ENCODE measurements around the gene SLC30A10. TPM values are rescaled to one million over a fixed set of nuclear protein-coding genes. Genes with fewer than 3 reads are reported as not detected.
"Not testable (repeated sequence)": the region's sequence is repeated elsewhere in the genome, so short reads cannot be mapped to it uniquely, and the experiment has no call there.

The SLC30A10 gene
- total RNA-seq, 1 experiment from 2014 or later, result not detected

DNA sequence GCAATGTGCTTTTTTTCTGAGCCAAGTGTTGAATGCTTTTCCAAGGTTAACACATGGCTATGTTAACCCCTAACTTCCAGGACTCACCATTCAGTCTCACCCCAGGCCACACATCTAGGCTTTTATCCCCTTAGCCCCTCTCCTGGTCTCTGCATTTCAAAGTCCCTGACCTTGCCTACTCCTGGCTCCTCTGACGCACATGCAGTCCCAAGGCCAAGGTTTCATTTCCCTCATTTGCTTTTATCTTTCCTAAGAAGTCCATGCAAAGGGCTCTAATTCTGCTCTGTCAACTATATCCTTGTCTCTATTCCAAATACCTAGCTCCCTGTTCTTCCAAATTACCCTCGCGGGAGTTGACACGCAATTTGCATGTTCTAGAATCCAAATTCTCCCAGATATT, 25.4 kb downstream of the SLC30A10 start:
- no peak for DNase-seq (ENCODE audit: low spot score)
- in situ Hi-C loops (cut with HindIII; ENCODE audit: low sequenced_read_pairs), result no loop called here

DNA sequence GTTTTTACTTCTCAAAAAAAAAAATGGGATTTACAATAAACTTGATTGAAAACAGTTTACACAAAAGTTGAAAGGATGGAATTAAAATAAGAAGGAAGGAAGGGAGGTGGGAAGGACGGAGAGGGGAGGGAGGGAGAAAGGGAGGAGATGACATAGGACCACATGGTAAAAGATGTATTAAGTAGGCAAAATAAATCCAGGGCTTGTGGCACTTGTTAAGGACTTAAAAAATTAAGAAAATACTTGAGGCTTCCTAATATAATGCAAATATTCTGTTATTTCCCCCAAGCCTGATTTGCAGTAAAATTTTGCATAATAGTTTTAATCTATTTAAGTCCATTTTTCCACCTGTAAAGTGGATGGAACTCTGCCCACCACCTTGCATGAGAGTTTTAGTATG, 27.5 kb downstream of the SLC30A10 start:
- DNase-seq (ENCODE audit: low spot score), result no peak
- in situ Hi-C loops (cut with HindIII; ENCODE audit: low sequenced_read_pairs), result no loop called here

DNA sequence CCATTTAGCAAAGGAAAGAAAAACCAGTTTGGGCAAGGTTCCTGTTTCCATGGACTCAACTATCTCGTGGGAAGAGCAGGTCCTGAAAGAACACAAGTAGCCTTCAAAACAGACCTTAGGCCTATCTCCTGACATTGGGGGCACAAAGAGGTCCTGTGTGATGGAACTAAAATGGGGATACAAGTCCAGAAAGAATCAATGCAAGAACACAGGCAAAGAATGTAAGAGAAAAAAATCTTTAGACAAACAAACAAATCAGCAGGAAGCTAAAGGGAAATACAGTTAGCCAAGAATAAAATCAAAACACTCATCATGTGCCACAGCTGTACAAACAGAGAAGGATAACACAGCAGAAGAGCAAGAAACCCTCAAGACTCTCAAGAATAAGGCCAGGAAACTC, 28.2 kb downstream of the SLC30A10 start:
- DNase-seq (ENCODE audit: low spot score), result no peak
- in situ Hi-C loops (cut with HindIII; ENCODE audit: low sequenced_read_pairs), result no loop called here

DNA sequence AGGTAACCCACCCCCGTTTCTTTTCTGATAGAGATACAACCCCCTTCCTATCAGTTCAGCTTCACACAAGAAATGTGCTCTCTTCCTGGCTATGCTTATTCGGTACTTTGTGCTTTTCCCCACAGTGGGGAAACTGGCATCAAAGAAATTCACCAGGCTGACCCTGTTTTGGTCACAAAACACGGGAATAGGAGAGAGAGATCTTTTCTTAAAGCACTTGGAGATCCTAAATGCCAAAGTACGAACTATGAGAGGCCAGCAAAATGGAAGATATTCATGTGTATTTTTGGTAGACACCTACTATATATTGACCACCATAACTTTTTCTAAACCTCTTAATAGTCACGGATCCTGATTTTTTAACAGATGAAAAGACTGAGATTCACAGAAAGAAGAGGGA, 30.0 kb downstream of the SLC30A10 start:
- in situ Hi-C loops (cut with HindIII; ENCODE audit: low sequenced_read_pairs), result no loop called here
- DNase-seq (ENCODE audit: low spot score), result no peak

DNA sequence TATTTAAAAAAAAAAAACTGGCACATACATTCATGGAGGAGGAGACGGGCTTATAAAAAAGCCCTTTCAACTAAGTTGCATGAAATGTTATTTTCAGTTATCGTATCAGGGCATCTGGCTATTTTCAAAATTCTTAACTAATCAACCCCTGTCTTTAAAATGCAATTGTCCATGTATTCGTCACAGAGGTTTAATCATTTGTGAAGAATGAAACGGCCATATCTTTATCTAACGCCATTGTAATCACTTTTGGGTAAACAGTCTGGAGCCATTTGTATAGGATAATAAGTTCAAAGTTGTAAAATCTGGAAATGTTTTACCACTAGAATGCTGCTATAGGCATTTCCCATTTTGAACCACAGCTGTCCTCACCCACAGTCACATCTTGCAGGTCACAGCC, 30.4 kb downstream of the SLC30A10 start:
- in situ Hi-C loops (cut with HindIII; ENCODE audit: low sequenced_read_pairs), result no loop called here
- DNase-seq (ENCODE audit: low spot score), result no peak

DNA sequence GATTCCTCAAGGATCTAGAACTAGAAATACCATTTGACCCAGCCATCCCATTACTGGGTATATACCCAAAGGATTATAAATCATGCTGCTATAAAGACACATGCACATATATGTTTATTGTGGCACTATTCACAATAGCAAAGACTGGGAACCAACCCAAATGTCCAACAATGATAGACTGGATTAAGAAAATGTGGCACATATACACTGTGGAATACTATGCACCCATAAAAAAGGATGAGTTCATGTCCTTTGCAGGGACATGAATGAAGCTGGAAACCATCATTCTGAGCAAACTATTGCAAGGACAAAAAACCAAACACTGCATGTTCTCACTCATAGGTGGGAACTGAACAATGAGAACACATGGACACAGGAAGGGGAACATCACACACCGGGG, 36.1 kb downstream of the SLC30A10 start:
- DNase-seq (ENCODE audit: low spot score); in situ Hi-C loops (cut with HindIII; ENCODE audit: low sequenced_read_pairs): not testable (repeated sequence)

DNA sequence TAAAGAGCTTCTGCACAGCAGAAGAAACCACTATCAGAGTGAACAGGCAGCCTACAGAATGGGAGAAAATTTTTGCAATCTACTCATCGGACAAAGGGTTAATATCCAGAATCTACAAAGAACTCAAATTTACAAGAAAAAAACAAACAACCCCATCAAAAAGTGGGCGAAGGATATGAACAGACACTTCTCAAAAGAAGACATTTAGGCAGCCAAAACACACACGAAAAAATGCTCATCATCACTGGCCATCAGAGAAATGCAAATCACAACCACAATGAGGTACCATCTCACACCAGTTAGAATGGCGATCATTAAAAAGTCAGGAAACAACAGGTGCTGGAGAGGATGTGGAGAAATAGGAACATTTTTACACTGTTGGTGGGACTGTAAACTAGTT, 36.5 kb downstream of the SLC30A10 start:
- in situ Hi-C loops (cut with HindIII; ENCODE audit: low sequenced_read_pairs); DNase-seq (ENCODE audit: low spot score): not testable (repeated sequence)

DNA sequence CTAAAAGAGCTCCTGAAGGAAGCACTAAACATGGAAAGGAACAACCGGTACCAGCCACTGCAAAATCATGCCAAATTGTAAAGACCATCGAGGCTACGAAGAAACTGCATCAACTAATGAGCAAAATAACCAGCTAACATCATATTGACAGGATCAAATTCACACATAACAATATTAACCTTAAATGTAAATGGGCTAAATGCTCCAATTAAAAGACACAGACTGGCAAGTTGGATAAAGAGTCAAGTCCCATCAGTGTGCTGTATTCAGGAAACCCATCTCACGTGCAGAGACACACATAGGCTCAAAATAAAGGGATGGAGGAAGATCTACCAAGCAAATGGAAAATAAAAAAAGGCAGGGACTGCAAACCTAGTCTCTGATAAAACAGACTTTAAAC, 39.7 kb downstream of the SLC30A10 start:
- in situ Hi-C loops (cut with HindIII; ENCODE audit: low sequenced_read_pairs); DNase-seq (ENCODE audit: low spot score): not testable (repeated sequence)

DNA sequence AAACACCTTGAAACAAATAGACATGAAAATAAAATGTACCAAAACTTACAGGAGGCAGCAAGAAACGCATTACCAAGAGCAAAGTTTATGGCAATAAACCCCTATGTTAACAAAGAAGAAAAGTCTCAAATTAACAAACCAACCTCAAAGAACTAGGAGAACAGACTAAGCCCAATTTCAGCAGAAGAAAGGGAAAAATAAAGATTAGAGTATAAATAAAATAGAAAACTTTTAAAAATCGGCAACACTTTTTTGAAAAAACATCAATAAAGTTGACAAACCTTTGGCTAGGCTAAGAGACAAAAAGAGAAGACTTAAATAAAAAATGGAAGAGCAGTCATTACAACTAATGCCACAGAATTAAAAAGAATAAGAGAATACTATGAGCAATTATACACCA, 42.7 kb downstream of the SLC30A10 start:
- DNase-seq (ENCODE audit: low spot score), result no peak
- in situ Hi-C loops (cut with HindIII; ENCODE audit: low sequenced_read_pairs), result no loop called here

DNA sequence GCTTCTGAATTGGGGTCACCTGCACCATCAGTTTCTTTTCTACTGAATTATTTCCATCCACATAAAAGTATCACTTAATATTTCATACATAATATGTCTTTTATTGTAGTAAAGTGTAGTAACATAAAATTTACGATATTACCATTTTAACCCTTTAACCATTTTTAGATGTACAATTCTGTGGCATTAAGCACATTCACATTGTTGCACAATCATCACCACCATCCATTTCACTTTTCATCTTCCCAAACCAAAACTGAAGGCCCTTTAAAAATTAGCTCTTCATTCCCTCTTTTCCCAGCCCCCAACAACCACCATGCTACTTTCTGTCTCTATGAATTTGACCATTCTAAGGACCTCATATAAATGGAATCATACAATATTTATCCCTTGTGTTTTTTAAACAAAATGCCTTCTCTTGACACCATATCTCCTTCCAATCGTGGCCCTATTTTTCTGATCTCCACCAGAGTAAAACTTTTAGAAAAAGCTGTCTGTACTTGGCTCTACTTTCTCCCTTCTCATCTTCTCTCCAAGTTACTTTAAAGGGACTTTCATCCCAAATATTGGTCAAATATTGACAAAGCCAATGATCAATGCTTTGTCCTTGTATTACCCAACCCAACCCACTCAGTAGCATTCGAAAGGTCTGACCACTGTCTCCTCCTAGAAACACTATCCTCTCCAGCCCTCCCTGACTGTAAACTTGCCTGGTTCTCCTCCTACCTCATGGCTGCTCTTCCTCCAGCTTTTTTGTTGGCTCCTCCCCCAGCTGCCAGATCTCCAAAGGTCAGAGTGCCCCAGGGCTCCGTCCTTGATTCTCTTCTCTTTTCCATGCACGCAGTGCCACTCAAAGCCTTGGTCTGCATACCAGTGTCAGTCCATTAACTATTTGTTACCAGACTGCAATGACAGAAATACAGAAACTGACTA, 44.7 kb downstream of the SLC30A10 start:
- in situ Hi-C loops (cut with HindIII; ENCODE audit: low sequenced_read_pairs), result no loop called here

DNA sequence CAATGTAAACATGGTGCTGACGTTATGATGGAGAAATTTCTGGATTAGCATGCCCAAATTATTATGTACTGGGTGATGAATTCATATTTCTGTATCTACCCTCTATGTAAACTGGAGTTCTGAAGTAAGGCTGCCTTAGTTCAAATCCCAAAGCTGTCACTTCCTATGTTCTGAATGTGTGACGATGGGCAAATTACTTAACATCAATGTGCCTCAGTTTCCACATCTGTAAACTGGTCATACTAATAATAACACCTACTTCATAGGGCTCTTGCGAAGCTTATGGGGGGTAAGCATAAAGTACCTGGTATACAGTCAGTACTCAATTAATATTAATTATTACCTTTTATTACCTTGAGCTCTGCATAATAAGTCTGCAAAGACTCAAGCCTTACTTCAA, 45.6 kb downstream of the SLC30A10 start:
- in situ Hi-C loops (cut with HindIII; ENCODE audit: low sequenced_read_pairs), result no loop called here
- DNase-seq (ENCODE audit: low spot score), result no peak

More for the DNA sequence above, 44.7 kb downstream of the SLC30A10 start:
- DNase-seq (ENCODE audit: low spot score), result no peak

DNA sequence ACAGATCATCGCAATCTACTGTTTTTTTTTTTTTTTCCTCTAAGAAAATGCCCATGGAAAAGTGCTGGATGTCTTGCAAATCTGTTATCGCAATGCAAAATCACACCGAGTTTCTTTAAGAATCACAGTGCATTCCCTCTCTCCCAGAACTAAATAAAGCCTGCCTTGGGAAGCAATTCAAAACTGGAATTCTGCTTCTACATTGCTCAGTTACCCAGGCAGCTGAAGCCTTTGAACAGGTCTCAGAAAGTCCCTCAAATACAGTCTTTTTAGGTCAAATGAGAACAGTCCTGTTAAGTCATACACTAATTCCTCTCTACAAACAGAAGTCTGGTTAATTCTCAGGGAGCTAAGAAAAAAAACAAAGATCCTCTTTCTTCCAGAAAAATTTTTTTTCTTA, 46.3 kb downstream of the SLC30A10 start:
- in situ Hi-C loops (cut with HindIII; ENCODE audit: low sequenced_read_pairs), result no loop called here
- peak; percentile 23 for DNase-seq (ENCODE audit: low spot score)

DNA sequence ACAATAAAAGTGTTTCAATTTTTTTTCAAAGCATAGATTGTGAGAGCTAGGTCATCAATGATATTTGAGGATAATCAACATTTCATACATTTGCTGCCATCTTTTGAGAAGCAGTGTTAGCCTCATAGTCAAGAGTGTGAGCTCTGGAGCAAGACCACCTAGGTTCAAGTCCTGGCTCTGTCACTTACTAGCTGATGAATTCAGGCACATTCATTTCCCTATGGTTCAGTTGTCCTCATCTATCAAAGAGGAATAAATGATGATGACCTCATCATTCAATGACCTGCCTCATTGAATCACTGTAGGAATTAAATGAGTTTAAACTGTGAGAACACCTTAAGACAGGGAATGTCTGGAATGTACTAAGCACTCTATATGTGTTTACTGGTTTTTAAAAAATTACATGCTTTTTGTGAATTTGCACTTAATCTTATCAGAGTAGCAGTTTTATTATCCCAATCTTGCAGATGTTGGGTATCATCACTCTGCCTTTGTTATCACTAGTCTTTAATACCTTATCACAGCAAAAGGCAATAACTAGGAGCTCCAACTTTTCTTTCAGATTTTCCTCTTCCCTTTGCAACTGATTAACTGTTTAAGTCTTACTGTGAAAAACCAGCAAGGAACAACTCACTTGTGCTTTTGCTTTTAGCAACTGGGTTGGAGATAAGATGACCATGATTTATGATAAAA, 47.4 kb downstream of the SLC30A10 start:
- DNase-seq (ENCODE audit: low spot score), result no peak
- in situ Hi-C loops (cut with HindIII; ENCODE audit: low sequenced_read_pairs), result no loop called here

DNA sequence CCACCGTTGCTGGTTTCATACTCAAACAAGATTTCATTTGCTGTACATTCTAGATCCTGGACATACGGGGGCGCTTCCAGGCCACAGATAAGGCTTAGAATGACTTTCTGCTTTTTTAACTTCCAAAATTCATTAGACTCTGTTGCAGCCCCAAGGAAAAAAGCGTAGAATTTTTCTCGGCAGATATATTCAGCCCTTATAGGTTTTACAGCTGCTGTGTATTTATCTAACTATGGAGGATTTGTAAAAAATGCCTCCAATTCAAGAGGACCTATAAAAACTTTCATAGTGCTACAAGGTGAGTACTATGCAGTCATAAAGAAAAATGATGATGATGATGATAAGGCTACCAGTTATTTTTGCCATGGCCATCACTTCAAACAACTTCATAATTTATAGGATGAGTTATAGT, 51.6 kb downstream of the SLC30A10 start:
- in situ Hi-C loops (cut with HindIII; ENCODE audit: low sequenced_read_pairs), result no loop called here
- no peak for DNase-seq (ENCODE audit: low spot score)

DNA sequence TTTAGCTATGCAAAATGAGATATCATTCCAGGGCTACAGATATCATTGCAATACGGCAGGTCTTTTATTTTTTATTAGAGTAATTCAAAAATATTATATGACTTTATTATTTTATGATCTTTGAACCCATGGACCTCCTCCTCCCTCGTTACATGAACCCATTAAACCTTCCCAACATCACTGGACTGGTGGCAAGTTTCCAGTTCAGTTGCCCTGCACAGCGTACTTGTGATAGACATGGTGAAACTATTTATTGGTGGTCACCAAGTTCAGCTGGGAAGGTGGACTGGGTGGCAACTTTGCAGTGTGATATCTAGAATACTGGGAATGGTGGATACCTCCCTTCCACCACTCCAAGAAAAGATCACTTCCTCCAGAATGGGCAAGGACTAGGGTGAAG, 52.5 kb downstream of the SLC30A10 start:
- in situ Hi-C loops (cut with HindIII; ENCODE audit: low sequenced_read_pairs), result no loop called here
- no peak for DNase-seq (ENCODE audit: low spot score)

DNA sequence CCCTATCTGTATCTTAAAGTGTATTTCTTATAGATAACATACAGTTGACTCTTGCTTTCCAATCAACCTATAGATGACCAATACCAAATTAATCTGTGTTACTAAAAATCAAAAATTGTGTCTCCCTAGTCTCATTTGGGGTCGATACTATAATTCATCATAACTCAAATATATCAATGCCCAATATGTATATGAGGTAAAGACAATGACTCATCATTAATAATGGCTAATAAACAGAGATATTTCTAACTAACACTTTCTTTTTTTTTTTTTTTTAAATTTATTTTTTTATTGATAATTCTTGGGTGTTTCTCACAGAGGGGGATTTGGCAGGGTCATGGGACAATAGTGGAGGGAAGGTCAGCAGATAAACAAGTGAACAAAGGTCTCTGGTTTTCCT, 55.8 kb downstream of the SLC30A10 start:
- DNase-seq (ENCODE audit: low spot score); in situ Hi-C loops (cut with HindIII; ENCODE audit: low sequenced_read_pairs): not testable (repeated sequence)

DNA sequence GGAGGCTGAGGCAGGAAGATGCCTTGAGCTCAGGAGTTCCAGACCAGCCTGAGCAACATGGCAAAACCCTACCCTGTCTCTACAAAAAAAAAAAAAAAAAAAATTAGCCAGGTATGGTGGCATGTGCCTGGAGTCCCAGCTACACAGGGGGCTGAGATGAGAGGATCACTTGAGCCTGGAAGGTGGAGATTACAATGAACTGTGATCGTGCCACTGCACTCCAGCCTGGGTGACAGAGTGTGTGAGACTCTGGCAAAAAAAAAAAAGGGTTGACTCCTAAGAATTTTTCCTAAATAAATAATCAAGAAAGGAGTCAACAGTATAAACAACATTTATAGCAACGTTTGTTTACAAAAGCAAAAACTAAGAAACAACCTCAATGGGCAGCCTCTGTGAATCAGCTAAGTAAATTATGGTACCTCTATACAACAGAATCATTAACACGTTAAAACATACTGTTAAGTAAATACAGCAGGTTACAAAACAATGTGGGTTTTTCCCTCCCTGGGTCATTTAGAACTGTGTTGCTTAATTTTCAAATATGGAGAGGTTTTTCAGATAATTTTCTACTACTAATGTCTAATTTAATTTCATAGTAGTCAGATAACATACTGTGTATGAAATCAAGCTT, 56.8 kb downstream of the SLC30A10 start:
- in situ Hi-C loops (cut with HindIII; ENCODE audit: low sequenced_read_pairs), result no loop called here
- DNase-seq (ENCODE audit: low spot score), result no peak

DNA sequence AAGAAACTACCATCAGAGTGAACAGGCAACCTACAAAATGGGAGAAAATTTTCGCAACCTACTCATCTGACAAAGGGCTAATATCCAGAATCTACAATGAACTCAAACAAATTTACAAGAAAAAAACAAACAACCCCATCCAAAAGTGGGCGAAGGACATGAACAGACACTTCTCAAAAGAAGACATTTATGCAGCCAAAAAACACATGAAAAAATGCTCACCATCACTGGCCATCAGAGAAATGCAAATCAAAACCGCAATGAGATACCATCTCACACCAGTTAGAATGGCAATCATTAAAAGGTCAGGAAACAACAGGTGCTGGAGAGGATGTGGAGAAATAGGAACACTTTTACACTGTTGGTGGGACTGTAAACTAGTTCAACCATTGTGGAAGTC, 59.7 kb downstream of the SLC30A10 start:
- in situ Hi-C loops (cut with HindIII; ENCODE audit: low sequenced_read_pairs); DNase-seq (ENCODE audit: low spot score): not testable (repeated sequence)

Measured in G401 (cell line).